Measurements from ENCODE around the gene LRRK1.

Gene LRRK1

DNA sequence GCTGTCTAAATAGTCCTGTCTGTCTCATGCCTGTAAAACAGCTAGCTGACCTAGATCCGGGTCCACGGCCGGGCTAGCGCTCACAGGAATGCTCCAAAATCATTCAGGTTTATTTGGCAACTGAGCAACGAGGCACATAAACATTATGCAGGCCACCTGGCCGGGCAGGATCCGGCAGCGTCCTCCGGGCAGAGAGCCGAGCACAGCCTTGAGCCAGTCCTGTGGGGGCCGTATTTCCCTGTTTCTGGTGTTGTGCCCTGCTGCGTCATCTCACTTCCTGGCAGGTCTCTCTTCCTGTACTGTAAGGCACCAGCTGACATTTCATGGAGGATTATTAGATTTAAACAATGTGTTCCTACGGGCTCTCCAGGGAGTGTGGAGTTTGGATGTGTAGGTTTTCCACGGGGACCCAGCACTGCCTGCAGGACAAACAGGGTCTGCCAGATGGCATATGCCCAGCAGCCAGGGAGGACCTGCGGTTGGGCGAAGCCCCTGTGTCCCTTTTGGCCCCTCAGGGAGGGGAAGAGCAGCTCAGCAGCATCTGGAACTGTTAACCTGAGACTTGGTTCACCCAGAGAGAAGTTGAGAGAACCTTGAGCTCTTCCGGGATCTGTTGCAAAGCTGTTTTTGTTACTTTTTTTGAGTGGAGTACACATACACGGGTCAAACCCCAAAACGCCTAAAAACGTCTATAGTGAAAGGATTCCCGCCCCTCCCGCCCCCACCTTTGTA is 16.6 kb upstream of the LRRK1 start:
- Histone ChIP-seq H3K9me2 (replicated peaks; ENCODE audit: control insufficient read depth, low read length) (no peaks in the 10 kb centered on the region), H3F3A (ENCODE audit: control insufficient read depth, insufficient read depth) (no peaks in the 10 kb centered on the region), H3K4me1 (ENCODE audit: control insufficient read depth, low read length) (no peaks in the 10 kb centered on the region), H3K27ac (ENCODE audit: low read depth, low read length) (no peak overlapping the region), H3K4me3 (ENCODE audit: low read length) (no peak overlapping the region), H3K9me3 (ENCODE audit: control insufficient read depth, insufficient read depth, low read length) (no peaks in the 10 kb centered on the region), H3K79me2 (ENCODE audit: control insufficient read depth, low read length) (no peaks in the 10 kb centered on the region), H4K20me1 (ENCODE audit: control insufficient read depth, insufficient read depth, low read depth, low read length) (no peaks in the 10 kb centered on the region), H3K36me3 (ENCODE audit: control insufficient read depth, low read length) (no peaks in the 10 kb centered on the region), H3K27me3 (ENCODE audit: control insufficient read depth, low read length) (peaks cover 7% of the 10 kb centered on the region; the same call in 1 of the 2 replicates), H3K4me2 (ENCODE audit: low read length) (no peak overlapping the region)
- TF ChIP-seq EZH2phosphoT487 (IDR thresholded peaks at IDR 0.05; ENCODE audit: borderline replicate concordance, low read length), result no peak
- TF ChIP-seq, protein P1, sequence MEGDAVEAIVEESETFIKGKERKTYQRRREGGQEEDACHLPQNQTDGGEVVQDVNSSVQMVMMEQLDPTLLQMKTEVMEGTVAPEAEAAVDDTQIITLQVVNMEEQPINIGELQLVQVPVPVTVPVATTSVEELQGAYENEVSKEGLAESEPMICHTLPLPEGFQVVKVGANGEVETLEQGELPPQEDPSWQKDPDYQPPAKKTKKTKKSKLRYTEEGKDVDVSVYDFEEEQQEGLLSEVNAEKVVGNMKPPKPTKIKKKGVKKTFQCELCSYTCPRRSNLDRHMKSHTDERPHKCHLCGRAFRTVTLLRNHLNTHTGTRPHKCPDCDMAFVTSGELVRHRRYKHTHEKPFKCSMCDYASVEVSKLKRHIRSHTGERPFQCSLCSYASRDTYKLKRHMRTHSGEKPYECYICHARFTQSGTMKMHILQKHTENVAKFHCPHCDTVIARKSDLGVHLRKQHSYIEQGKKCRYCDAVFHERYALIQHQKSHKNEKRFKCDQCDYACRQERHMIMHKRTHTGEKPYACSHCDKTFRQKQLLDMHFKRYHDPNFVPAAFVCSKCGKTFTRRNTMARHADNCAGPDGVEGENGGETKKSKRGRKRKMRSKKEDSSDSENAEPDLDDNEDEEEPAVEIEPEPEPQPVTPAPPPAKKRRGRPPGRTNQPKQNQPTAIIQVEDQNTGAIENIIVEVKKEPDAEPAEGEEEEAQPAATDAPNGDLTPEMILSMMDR (IDR thresholded peaks at IDR 0.05; ENCODE audit: low read depth, low read length, poor library complexity, severe bottlenecking), result no peak

DNA sequence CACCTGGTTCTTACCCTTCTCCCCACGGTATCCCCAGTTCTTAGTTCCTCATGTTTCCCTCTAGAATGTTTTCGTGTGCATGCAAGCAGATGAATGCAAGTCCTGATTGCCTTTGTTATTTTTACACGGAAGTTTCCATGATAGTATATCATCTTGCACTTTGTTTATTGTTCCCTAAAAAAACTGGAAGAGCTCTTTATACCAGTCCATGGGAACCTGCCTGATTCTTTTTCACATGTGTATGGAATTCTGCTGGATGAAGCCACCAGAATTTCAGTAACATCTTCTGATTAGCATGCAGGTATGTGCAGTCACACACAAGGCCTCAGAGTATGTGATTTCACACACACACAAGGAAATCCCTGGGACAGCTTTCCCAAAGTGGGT is 16.0 kb upstream of the LRRK1 start:
- Histone ChIP-seq H3K36me3 (ENCODE audit: control insufficient read depth, low read length) (no peaks in the 10 kb centered on the region), H3K4me3 (ENCODE audit: low read length) (no peak overlapping the region), H3F3A (ENCODE audit: control insufficient read depth, insufficient read depth) (no peaks in the 10 kb centered on the region)

DNA sequence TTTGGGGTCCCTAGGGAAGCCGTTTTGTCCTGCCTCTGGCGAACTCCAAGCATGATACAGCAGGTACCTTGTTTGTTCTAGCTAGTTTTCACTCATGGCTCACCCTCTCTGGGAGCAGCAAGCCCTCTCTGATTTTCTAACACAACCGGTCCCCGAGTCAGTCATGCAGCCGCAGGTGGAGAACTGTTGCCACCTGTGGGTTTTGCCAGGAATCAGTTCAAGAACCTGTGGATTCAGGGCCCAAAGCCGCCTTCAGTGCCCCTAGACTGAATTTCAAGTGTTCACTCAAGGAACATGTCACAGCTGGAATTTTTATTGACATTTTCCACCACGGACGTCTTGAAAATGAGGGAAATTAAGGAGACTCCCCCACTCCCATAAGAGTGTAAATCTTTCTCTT is 13.3 kb upstream of the LRRK1 start:
- Histone ChIP-seq H3K9me2 (replicated peaks; ENCODE audit: control insufficient read depth, low read length) (no peaks in the 10 kb centered on the region), H3K4me2 (ENCODE audit: low read length) (no peak overlapping the region), H3K4me1 (ENCODE audit: control insufficient read depth, low read length) (no peaks in the 10 kb centered on the region), H3K4me3 (ENCODE audit: low read length) (no peak overlapping the region), H3K27ac (ENCODE audit: low read depth, low read length) (no peak overlapping the region), H3K9me3 (ENCODE audit: control insufficient read depth, insufficient read depth, low read length) (no peaks in the 10 kb centered on the region), H4K20me1 (ENCODE audit: control insufficient read depth, insufficient read depth, low read depth, low read length) (no peaks in the 10 kb centered on the region), H3K36me3 (ENCODE audit: control insufficient read depth, low read length) (no peaks in the 10 kb centered on the region), H3K27me3 (ENCODE audit: control insufficient read depth, low read length) (no peaks in the 10 kb centered on the region), H3F3A (ENCODE audit: control insufficient read depth, insufficient read depth) (no peaks in the 10 kb centered on the region), H3K79me2 (ENCODE audit: control insufficient read depth, low read length) (no peaks in the 10 kb centered on the region)
- TF ChIP-seq EZH2phosphoT487 (IDR thresholded peaks at IDR 0.05; ENCODE audit: borderline replicate concordance, low read length), result no peak
- TF ChIP-seq, protein P1 (IDR thresholded peaks at IDR 0.05; ENCODE audit: low read depth, low read length, poor library complexity, severe bottlenecking), result no peak

More for the DNA sequence above, 16.0 kb upstream of the LRRK1 start:
- H3K9me3 ChIP-seq (ENCODE audit: control insufficient read depth, insufficient read depth, low read length), result no peaks in the 10 kb centered on the region
- peaks cover 7% of the 10 kb centered on the region; the same call in 1 of the 2 replicates for H3K27me3 ChIP-seq (ENCODE audit: control insufficient read depth, low read length)
- H3K27ac ChIP-seq (ENCODE audit: low read depth, low read length), result no peak overlapping the region
- H4K20me1 ChIP-seq (ENCODE audit: control insufficient read depth, insufficient read depth, low read depth, low read length), result no peaks in the 10 kb centered on the region
- H3K9me2 ChIP-seq (replicated peaks; ENCODE audit: control insufficient read depth, low read length), result no peaks in the 10 kb centered on the region
- H3K79me2 ChIP-seq (ENCODE audit: control insufficient read depth, low read length), result no peaks in the 10 kb centered on the region
- no peak overlapping the region for H3K4me2 ChIP-seq (ENCODE audit: low read length)
- H3K4me1 ChIP-seq (ENCODE audit: control insufficient read depth, low read length), result no peaks in the 10 kb centered on the region
- TF ChIP-seq, protein P1 (IDR thresholded peaks at IDR 0.05; ENCODE audit: low read depth, low read length, poor library complexity, severe bottlenecking), result no peak
- TF ChIP-seq EZH2phosphoT487 (IDR thresholded peaks at IDR 0.05; ENCODE audit: borderline replicate concordance, low read length), result no peak

Data from DOHH2 (cell line).